Small intestine (tissue), 7 donors: ENCODE measurements around the gene ZNF521. TPM values are rescaled to one million over a fixed set of nuclear protein-coding genes. Genes with fewer than 3 reads are reported as not detected.
"Not testable (repeated sequence)": the region's sequence is repeated elsewhere in the genome, so short reads cannot be mapped to it uniquely, and the experiment has no call there.

ENCODE experiments used
- DNase-seq, 2 donors: peaks; one replicate each; pipeline versions ENCODE4 v3.0.0 to v3.0.0-alpha.2; 2013
- FAIRE-seq: peaks from 2 replicates; lab custom pipeline; 2012; peaks lifted over from hg19 to GRCh38; lab: Jason Lieb, UNC
- H3K27ac ChIP-seq, 3 donors: one replicate each; pipeline ENCODE4 v1.5.1; 2013; ENCODE audit warnings: low read length in 2 of 3, mild to moderate bottlenecking in 2 of 3, control low read depth in 1 of 3, inconsistent platforms in 1 of 3, low read depth in 1 of 3, moderate library complexity in 1 of 3
- H3K27me3 ChIP-seq, 3 donors: one replicate each; pipeline ENCODE4 v1.6.1; 2013; ENCODE audit warnings: low read length in 3 of 3, inconsistent platforms in 1 of 3; ENCODE audit not compliant: control insufficient read depth in 3 of 3, insufficient read depth in 3 of 3
- H3K36me3 ChIP-seq, 3 donors: one replicate each; pipeline ENCODE4 v1.6.1; 2013; ENCODE audit warnings: low read length in 3 of 3, inconsistent platforms in 1 of 3, low read depth in 1 of 3, mild to moderate bottlenecking in 1 of 3, moderate library complexity in 1 of 3; ENCODE audit not compliant: control insufficient read depth in 3 of 3, insufficient read depth in 2 of 3
- H3K4me1 ChIP-seq, 3 donors: one replicate each; pipeline ENCODE4 v1.6.1; 2013; ENCODE audit warnings: low read length in 2 of 3, inconsistent platforms in 1 of 3, low read depth in 1 of 3, mild to moderate bottlenecking in 1 of 3, moderate library complexity in 1 of 3; ENCODE audit not compliant: control insufficient read depth in 3 of 3, insufficient read depth in 2 of 3
- H3K4me3 ChIP-seq, 3 donors: one replicate each; pipeline ENCODE4 v1.5.1; 2013; ENCODE audit warnings: low read length in 3 of 3, control low read depth in 1 of 3, inconsistent platforms in 1 of 3, low read depth in 1 of 3, mild to moderate bottlenecking in 1 of 3, moderate library complexity in 1 of 3
- H3K9me3 ChIP-seq, 2 donors: one replicate each; pipeline ENCODE4 v1.6.1; 2013; ENCODE audit warnings: low read depth in 1 of 2, low read length in 1 of 2; ENCODE audit not compliant: control insufficient read depth in 2 of 2, insufficient read depth in 1 of 2
- WGBS, 3 donors: extraction: QIAGEN DNeasy Blood & Tissue Kit; methylation state at CpG; one replicate each; pipeline ENCODE4 v1.1.7; 2013; 5-methylcytosine and 5-hydroxymethylcytosine counted together
- polyA plus RNA-seq, 4 donors: library from polyadenylated mRNA; stranded (reverse) in 3 of 4; unstranded in 1 of 4; fragments of 200-250 nt in 3 of 4; fragments of 120-200 nt in 1 of 4; gene quantifications; one replicate each; pipeline versions ENCODE4 v1.2.1 to v1.2.3, GENCODE V29; 2013
- donor health status: healthy with polysubstance abuse.
- donor health status: control.
- donor health status: control.
- donor health status: Bipolar disorder and iron deficiency.
- donor health status: healthy.

ZNF521 gene
- polyA plus RNA-seq, 4 donors = 3.5 to 5.5 (median 3.9) TPM; not detected in 1

DNA sequence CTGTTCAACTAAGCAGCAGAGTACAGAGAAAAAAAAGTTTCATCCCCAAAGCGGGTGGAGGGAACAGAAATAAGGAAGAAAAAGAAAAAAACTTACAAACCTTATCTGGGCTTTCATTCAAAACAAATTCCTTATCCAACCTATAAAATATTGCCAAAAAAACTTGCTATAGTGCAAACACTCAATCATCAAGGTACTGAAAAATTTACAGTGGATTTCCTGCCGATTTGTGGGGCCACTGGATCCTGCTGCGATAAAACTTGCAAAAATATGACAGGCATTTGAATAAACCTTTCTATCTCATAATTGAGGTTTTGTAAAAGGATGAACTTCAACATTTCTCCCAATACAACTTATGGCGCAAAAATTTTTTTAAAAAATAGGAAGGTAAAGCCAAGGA, 77.0 kb downstream of the ZNF521 start:
- no peaks in the 10 kb centered on the region for H3K27me3 ChIP-seq
- 85 to 90% (median 87%) methylated on average over 4 of the region's 4 CpGs for WGBS, 3 donors
- H3K4me1 ChIP-seq = no peaks in the 10 kb centered on the region
- H3K27ac ChIP-seq = no peak overlapping the region
- no peak for FAIRE-seq
- H3K36me3 ChIP-seq = no peaks in the 10 kb centered on the region
- H3K4me3 ChIP-seq = no peak overlapping the region
- DNase-seq = no peak
- no peaks in the 10 kb centered on the region for H3K9me3 ChIP-seq

- not testable (repeated sequence) for DNase-seq, H3K9me3 ChIP-seq, H3K4me1 ChIP-seq, FAIRE-seq, H3K36me3 ChIP-seq, H3K4me3 ChIP-seq, H3K27ac ChIP-seq, H3K27me3 ChIP-seq
- WGBS, 3 donors = 61 to 66% (median 63%) methylated on average over 12 of the region's 12 CpGs
Observed at GRCh38 chr18:25266931-25267527, 84.9 kb downstream of the ZNF521 start.

GRCh38 chr18:25262920-25263319, 89.0 kb downstream of the ZNF521 start:
- no peaks in the 10 kb centered on the region for H3K27me3 ChIP-seq
- H3K36me3 ChIP-seq = no peaks in the 10 kb centered on the region
- DNase-seq (no peak), FAIRE-seq (no peak)
- no peak overlapping the region for H3K4me3 ChIP-seq
- 30 to 48% (median 38%) methylated on average over 2 of the region's 2 CpGs for whole genome bisulfite sequencing, 3 donors
- no peaks in the 10 kb centered on the region for H3K4me1 ChIP-seq
- no peaks in the 10 kb centered on the region for H3K9me3 ChIP-seq
- no peak overlapping the region for H3K27ac ChIP-seq

- H3K4me1 ChIP-seq = no peaks in the 10 kb centered on the region
- 48 to 67% (median 56%) methylated on average over 5 of the region's 5 CpGs for WGBS, 3 donors
- FAIRE-seq = no peak
- no peaks in the 10 kb centered on the region for H3K27me3 ChIP-seq
- no peak overlapping the region for H3K4me3 ChIP-seq
- no peak for DNase-seq
- no peaks in the 10 kb centered on the region for H3K9me3 ChIP-seq
- H3K36me3 ChIP-seq = no peaks in the 10 kb centered on the region
- no peak overlapping the region for H3K27ac ChIP-seq
Observed at GRCh38 chr18:25261768-25262167, 90.2 kb downstream of the ZNF521 start.

DNA sequence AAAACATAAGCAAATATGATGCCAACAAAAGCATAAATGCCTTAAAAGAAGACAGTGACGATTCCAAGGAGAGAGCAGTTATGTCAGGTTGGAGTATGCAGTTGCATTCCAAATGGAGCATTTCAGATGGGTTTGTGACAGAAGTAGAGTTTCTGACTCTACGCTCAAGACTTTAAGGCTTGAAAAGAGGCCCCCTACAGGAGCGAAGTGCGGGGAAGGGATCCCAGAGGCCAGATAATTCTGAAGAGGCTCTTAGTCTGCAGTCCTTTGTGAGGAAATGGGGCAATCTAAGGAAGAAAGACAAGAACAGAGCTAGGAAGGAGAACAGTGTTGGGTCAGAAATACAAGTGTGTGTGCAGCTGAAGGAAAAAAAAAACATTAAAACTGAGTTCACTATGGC, 95.5 kb downstream of the ZNF521 start:
- Histone ChIP-seq H3K36me3 (no peaks in the 10 kb centered on the region), H3K4me1 (no peaks in the 10 kb centered on the region), H3K27me3 (no peaks in the 10 kb centered on the region), H3K27ac (no peak overlapping the region), H3K4me3 (no peak overlapping the region), H3K9me3 (no peaks in the 10 kb centered on the region)
- WGBS, 3 donors = 79 to 89% (median 82%) methylated on average over 4 of the region's 4 CpGs
- DNase-seq (no peak), FAIRE-seq (no peak)

DNA sequence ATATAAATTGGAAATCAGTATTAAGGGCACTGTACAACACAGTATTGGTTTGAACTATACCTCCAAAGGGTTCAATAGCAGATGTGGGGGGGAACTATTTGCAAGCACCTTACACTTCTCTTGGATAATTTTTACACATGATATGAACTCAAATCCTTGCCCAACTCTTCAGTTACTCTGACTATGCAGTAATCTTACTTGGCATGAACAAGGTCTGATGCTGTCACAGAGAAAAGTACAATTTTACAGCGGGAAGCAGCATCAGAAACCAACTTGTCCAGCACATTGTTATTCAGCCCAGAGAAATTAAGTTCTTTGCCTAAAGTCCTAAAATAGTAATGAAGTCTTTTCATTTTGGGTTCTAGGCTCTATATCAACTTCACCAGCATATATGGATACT, 98.2 kb downstream of the ZNF521 start:
- no peak overlapping the region for H3K27ac ChIP-seq
- 85 to 91% (median 90%) methylated on average over 1 of the region's 1 CpG for WGBS, 3 donors
- H3K4me3 ChIP-seq = no peak overlapping the region
- FAIRE-seq = no peak
- H3K27me3 ChIP-seq = no peaks in the 10 kb centered on the region
- H3K36me3 ChIP-seq = no peaks in the 10 kb centered on the region
- DNase-seq = no peak
- H3K4me1 ChIP-seq = no peaks in the 10 kb centered on the region
- H3K9me3 ChIP-seq = no peaks in the 10 kb centered on the region

- 57 to 69% (median 63%) methylated on average over 1 of the region's 1 CpG for WGBS, 3 donors
- Histone ChIP-seq H3K36me3 (no peaks in the 10 kb centered on the region), H3K27ac (no peak overlapping the region), H3K4me3 (no peak overlapping the region), H3K4me1 (no peaks in the 10 kb centered on the region), H3K27me3 (no peaks in the 10 kb centered on the region), H3K9me3 (no peaks in the 10 kb centered on the region)
- DNase-seq = no peak
- FAIRE-seq = no peak
Observed at GRCh38 chr18:25253136-25253535, 98.8 kb downstream of the ZNF521 start.

DNA sequence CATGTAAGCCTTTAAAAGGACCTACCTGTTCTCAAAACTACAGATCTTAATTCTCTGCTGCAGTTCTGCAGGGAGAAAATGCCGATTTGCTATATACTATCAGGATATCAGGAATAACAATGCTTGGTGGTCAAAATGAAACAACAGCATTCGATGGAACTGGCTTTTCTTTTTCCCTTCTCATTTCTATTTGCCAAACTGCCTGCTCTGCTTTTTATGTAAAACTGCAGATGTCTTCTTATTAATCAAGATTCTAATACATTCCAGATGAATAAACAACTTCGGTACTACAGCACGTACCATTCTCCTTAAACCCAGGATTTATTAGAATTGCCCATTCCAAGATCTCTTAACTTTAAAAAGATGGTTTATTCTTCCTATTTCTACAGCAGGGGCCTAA, 100.9 kb downstream of the ZNF521 start:
- no peak for FAIRE-seq
- no peak overlapping the region for H3K4me3 ChIP-seq
- no peak for DNase-seq
- no peaks in the 10 kb centered on the region for H3K4me1 ChIP-seq
- no peak overlapping the region for H3K27ac ChIP-seq
- H3K36me3 ChIP-seq = no peaks in the 10 kb centered on the region
- no peaks in the 10 kb centered on the region for H3K27me3 ChIP-seq
- WGBS, 3 donors = 77 to 92% (median 85%) methylated on average over 4 of the region's 4 CpGs
- H3K9me3 ChIP-seq = no peaks in the 10 kb centered on the region

- no peaks in the 10 kb centered on the region for H3K9me3 ChIP-seq
- FAIRE-seq (no peak), DNase-seq (no peak)
- 32 to 57% (median 33%) methylated on average over 3 of the region's 3 CpGs for WGBS, 3 donors
- H3K4me3 ChIP-seq = no peak overlapping the region
- no peaks in the 10 kb centered on the region for H3K36me3 ChIP-seq
- H3K27ac ChIP-seq = no peak overlapping the region
- no peaks in the 10 kb centered on the region for H3K27me3 ChIP-seq
- H3K4me1 ChIP-seq = no peaks in the 10 kb centered on the region
Observed at GRCh38 chr18:25250474-25250851, 101.5 kb downstream of the ZNF521 start.
